Measurements from ENCODE around the gene CEACAM18.

The CEACAM18 gene

DNA sequence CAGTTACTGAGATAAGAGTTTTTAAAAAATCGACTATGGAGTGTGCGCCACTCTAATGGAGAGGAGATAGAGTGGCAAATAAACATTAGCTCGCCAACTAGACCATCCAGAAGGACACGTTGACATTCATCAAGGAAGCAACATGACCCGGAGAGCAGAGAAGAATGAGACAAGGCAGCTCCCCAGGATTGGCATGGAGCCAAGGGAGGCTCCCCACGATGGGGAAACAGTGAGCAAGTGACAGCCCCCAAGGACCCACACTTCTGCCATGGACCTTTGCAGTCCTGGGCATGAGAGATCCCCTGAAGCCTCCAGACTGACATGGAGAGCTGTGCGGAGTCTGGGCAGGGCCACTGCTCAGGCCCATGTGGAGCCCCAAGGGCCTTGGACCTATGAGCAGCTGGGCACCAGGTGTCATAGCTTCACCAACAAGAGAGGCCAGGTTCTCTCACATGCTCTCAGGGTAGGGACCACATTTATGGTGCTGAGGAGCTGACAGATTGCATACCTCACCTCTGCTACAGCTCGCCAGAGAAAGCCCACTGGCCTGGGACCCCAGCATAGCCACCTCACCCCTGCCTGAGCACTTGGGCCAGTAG lies 46.4 kb downstream of the CEACAM18 start:
- in situ Hi-C loops (cut with HindIII; ENCODE audit: low sequenced_read_pairs) = no loop called here

DNA sequence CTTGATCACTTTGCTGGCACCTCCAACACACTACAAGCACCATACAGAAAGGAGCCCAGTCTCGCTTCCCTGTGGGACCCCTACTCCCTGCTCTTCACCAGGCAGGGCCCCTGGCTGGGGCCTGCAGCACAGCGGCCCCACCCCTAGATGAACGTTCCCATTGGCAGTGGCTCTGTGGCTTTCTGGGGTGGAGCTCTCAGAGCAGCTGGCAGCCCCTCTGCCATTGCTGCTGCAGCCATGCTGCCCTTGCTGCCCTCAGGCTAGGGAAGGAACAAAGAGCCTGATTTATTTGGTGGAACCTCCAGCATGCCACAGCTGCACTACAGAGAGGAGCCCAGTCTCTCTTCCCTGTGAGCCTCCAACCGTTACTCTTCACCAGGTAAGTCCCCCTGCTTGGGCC lies 47.3 kb downstream of the CEACAM18 start:
- in situ Hi-C loops (cut with HindIII; ENCODE audit: low sequenced_read_pairs) = no loop called here

GRCh38 chr19:51529301-51529700 lies 51.0 kb downstream of the CEACAM18 start:
- in situ Hi-C loops (cut with HindIII; ENCODE audit: low sequenced_read_pairs) = no loop called here

GRCh38 chr19:51530616-51531015 lies 52.3 kb downstream of the CEACAM18 start:
- in situ Hi-C loops (cut with HindIII; ENCODE audit: low sequenced_read_pairs) = no loop called here

DNA sequence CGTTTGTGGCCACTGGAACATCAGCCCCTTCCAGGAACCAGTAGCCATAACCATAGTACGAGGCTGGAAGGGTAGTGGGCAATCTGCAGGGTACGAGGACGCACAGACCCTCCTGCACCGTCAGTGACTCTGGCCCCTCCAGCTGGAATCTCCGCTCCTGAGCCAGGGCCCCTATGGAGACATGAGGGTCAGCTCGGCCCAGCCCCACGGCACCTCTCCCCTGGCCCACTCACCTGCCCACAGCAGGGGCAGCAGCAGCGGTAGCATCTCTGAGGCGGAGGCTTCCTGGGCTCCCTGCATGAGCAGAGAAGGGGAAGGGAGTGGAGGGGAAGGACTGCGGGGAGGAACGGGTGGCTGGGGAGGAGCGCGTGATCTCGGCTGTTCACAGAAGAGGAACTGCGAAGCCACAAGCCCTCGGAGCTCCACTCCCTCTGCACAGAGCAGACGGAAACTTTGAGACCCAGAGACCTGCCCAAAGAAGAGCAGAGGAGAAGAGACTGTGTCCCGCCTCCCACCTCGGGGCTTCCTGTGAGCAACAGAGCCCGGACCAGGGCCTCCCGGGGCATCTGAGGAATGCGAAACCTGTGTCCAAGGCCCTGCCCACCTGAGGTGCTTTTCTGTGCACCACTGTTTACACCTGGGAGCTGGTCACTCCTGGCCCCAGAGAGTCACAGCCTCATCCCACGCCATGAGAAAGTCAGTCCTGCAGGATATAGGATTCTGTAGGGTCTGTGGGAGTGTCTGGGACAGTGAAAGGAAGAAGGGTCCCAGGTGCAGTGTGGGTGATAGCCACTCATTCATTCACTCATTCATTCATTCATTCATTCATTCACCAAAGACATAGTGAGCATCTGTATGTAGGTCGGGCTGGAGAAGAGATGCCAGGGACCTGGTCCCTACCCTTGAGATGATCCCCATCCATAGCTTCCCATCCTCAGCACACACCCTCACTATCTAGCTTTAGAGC lies 53.3 kb downstream of the CEACAM18 start, which contains the start of gene SIGLEC6:
Gene SIGLEC6, minus strand, starts transcription at position 322 of the 967 bp plus-strand sequence. Its CDS starts 22 bp downstream, at position 300.
- in situ Hi-C loops (cut with HindIII; ENCODE audit: low sequenced_read_pairs) = no loop called here

DNA sequence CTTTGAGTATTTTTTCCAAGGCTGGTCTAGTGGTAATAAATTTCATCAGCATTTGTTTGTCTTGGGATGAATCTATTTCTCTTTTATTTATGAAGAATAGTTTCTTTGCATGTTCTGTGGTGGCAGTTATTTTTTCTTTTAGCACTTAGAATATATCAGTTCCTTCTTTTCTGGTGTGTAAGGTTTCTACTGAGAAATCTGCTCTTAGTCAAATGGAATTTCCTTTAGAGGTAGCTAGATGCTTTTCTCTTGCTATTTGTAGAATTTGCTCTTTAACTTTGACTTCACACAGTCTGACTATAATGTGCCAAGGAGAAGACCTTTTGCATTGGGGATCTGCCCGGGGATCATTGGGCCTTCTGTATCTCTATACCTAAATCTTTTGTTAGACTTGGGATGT lies 57.2 kb downstream of the CEACAM18 start:
- in situ Hi-C loops (cut with HindIII; ENCODE audit: low sequenced_read_pairs) = no loop called here

DNA sequence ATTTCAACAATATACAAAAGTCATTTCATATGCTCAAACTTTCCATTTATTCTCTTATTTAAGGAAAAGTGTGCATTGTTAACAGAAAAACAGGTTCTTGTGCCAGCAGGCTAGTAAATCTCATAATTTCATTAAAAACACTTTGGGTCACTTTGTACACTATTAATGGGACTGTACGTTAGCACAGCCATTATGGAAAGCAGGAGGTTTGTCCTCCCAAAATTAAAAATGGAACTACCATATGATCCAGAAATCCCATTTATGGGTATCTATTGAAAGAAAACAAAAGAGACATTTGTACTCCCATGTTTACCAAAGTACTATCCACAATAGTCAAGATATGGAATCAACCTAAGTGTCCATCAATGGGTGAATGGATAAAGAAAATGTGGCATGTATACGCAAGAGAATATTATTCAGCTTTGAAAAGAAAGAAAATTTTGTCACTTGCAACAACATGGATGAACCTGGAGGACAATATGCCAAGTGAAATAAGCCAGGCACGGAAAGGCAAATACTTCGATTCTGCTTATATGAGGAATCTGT lies 61.6 kb downstream of the CEACAM18 start:
- in situ Hi-C loops (cut with HindIII; ENCODE audit: low sequenced_read_pairs) = no loop called here

Measured in endothelial cell of hepatic sinusoid (primary cell).